ACC112 (cell line): Measurements from ENCODE around the gene C14orf132.

Experiments used
- H2AFZ ChIP-seq: fragments of 200-600 bp; sonication (generic); one replicate; pipeline ENCODE4 v1.6.0; 2017; ENCODE audit warnings: antibody characterized with exemption, low read length; ENCODE audit not compliant: unreplicated experiment
- H3K27ac ChIP-seq: fragments of 200-600 bp; sonication (generic); 2 replicates; pipeline ENCODE4 v1.5.1; 2014; ENCODE audit warnings: low read depth, mild to moderate bottlenecking, antibody characterized with exemption, low read length, moderate library complexity
- H3K27me3 ChIP-seq: fragments of 200-600 bp; sonication (generic); 2 replicates; pipeline ENCODE4 v1.6.1; 2014; ENCODE audit warnings: mild to moderate bottlenecking, antibody characterized with exemption, low read length, moderate library complexity, mixed read lengths; ENCODE audit not compliant: insufficient read depth
- H3K36me3 ChIP-seq: fragments of 200-600 bp; sonication (generic); 2 replicates; pipeline ENCODE4 v1.6.1; 2016; ENCODE audit warnings: mild to moderate bottlenecking, antibody characterized with exemption, low read length, moderate library complexity, mixed read lengths; ENCODE audit not compliant: insufficient read depth
- H3K4me1 ChIP-seq: fragments of 200-600 bp; sonication (generic); one replicate; pipeline ENCODE4 v1.6.1; 2016; ENCODE audit warnings: low read length, mixed read lengths; ENCODE audit not compliant: insufficient read depth, unreplicated experiment, control insufficient read depth
- H3K4me3 ChIP-seq: fragments of 200-600 bp; sonication (generic); 2 replicates; pipeline ENCODE4 v1.5.1; 2014; ENCODE audit warnings: mild to moderate bottlenecking, low read depth, low read length
- H3K79me2 ChIP-seq: fragments of 200-600 bp; sonication (generic); one replicate; pipeline ENCODE4 v1.6.0; 2016; ENCODE audit warnings: low read length; ENCODE audit not compliant: control insufficient read depth, unreplicated experiment, insufficient read depth

C14orf132 gene

GRCh38 chr14:96108911-96109310 lies 69.7 kb downstream of the C14orf132 start:
- Histone ChIP-seq H3K36me3 (no peaks in the 10 kb centered on the region), H3K79me2 (no peaks in the 10 kb centered on the region), H2AFZ (no peak overlapping the region), H3K27me3 (no peaks in the 10 kb centered on the region), H3K4me1 (peaks cover 13% of the 10 kb centered on the region), H3K4me3 (no peak overlapping the region), H3K27ac (no peak overlapping the region)

- Histone ChIP-seq H3K4me1 (peaks cover 7% of the 10 kb centered on the region), H3K36me3 (no peaks in the 10 kb centered on the region), H3K27ac (no peak overlapping the region), H3K4me3 (no peak overlapping the region), H3K27me3 (peaks cover 3% of the 10 kb centered on the region; the same call in 1 of the 2 replicates), H2AFZ (no peak overlapping the region), H3K79me2 (no peaks in the 10 kb centered on the region)
Observed at GRCh38 chr14:96109596-96110355, 70.6 kb downstream of the C14orf132 start.

GRCh38 chr14:96112032-96112431 lies 72.9 kb downstream of the C14orf132 start:
- peaks cover 3% of the 10 kb centered on the region; the same call in 1 of the 2 replicates for H3K27me3 ChIP-seq
- no peaks in the 10 kb centered on the region for H3K79me2 ChIP-seq
- H2AFZ ChIP-seq: no peak overlapping the region
- H3K36me3 ChIP-seq: no peaks in the 10 kb centered on the region
- H3K4me3 ChIP-seq: no peak overlapping the region
- no peak overlapping the region for H3K27ac ChIP-seq
- no peaks in the 10 kb centered on the region for H3K4me1 ChIP-seq

- no peak overlapping the region for H3K4me3 ChIP-seq
Observed at GRCh38 chr14:96114002-96114401, 74.8 kb downstream of the C14orf132 start.

DNA sequence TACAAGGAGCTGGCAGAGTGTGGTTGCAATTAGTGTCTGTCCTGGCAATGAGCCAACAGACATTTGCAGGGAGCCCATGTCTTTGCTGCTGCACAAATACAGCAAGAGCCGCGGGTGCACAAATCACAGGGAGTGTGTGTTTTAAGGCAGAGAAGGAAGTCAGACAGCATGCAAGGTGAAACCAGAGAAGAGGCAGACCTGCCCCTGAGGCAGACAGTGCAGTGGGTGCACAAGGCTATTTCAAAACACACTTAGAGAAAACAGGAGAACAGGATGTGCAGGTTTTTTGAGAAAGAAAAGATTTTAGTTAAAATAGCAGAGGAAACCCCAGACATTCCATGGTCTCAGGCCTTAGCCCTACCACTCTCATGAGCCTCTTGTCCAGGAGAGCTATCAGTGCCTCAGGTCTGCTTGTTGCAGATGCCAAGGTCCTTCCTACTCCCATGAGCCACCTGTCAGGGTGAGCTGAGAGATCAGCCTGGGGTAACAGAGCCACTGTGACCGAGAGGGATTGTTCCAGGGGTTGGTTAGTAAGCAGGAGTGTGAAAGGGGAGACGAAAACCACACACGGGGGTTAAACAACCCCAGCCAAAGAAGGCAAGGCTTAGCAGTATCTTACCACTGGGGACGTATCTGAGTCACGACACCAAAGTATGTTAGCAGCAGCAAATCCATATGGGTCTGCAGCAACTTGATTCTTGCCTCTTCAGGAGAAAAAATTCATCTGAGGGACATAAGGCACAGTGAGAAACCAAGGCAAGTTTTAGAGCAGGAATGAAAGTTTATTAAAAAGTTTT lies 78.1 kb downstream of the C14orf132 start:
- peaks cover 14% of the 10 kb centered on the region for H3K4me1 ChIP-seq
- no peak overlapping the region for H2AFZ ChIP-seq
- H3K27ac ChIP-seq: no peak overlapping the region

More at GRCh38 chr14:96114002-96114401, 74.8 kb downstream of the C14orf132 start:
- no peak overlapping the region for H2AFZ ChIP-seq
- H3K27ac ChIP-seq: no peak overlapping the region
- no peaks in the 10 kb centered on the region for H3K79me2 ChIP-seq
- H3K36me3 ChIP-seq: no peaks in the 10 kb centered on the region
- peaks cover 3% of the 10 kb centered on the region; the same call in 1 of the 2 replicates for H3K27me3 ChIP-seq
- no peaks in the 10 kb centered on the region for H3K4me1 ChIP-seq

GRCh38 chr14:96117960-96118359 lies 78.8 kb downstream of the C14orf132 start:
- H3K4me1 ChIP-seq: peaks cover 20% of the 10 kb centered on the region
- no peak overlapping the region for H3K4me3 ChIP-seq
- no peak overlapping the region for H2AFZ ChIP-seq
- H3K27ac ChIP-seq: no peak overlapping the region
- no peaks in the 10 kb centered on the region for H3K36me3 ChIP-seq
- no peaks in the 10 kb centered on the region for H3K79me2 ChIP-seq
- H3K27me3 ChIP-seq: peaks cover 3% of the 10 kb centered on the region; the same call in 1 of the 2 replicates

More for the DNA sequence above, 78.1 kb downstream of the C14orf132 start:
- Histone ChIP-seq H3K36me3 (no peaks in the 10 kb centered on the region), H3K4me3 (no peak overlapping the region), H3K27me3 (peaks cover 3% of the 10 kb centered on the region; the same call in 1 of the 2 replicates), H3K79me2 (no peaks in the 10 kb centered on the region)

- no peaks in the 10 kb centered on the region for H3K36me3 ChIP-seq
- peaks cover 3% of the 10 kb centered on the region; the same call in 1 of the 2 replicates for H3K27me3 ChIP-seq
- no peak overlapping the region for H3K27ac ChIP-seq
- no peaks in the 10 kb centered on the region for H3K79me2 ChIP-seq
- no peak overlapping the region for H2AFZ ChIP-seq
- H3K4me1 ChIP-seq: peaks cover 25% of the 10 kb centered on the region
- H3K4me3 ChIP-seq: no peak overlapping the region
Observed at GRCh38 chr14:96118391-96118790, 79.2 kb downstream of the C14orf132 start.

- H3K4me3 ChIP-seq: no peak overlapping the region
- H3K27me3 ChIP-seq: no peaks in the 10 kb centered on the region
- no peak overlapping the region for H3K27ac ChIP-seq
- H3K4me1 ChIP-seq: peaks cover 25% of the 10 kb centered on the region
- no peaks in the 10 kb centered on the region for H3K79me2 ChIP-seq
- H3K36me3 ChIP-seq: no peaks in the 10 kb centered on the region
- H2AFZ ChIP-seq: no peak overlapping the region
Observed at GRCh38 chr14:96119947-96120346, 80.8 kb downstream of the C14orf132 start.

- no peaks in the 10 kb centered on the region for H3K27me3 ChIP-seq
- no peaks in the 10 kb centered on the region for H3K36me3 ChIP-seq
- H2AFZ ChIP-seq: no peak overlapping the region
- no peak overlapping the region for H3K27ac ChIP-seq
- H3K79me2 ChIP-seq: no peaks in the 10 kb centered on the region
- H3K4me3 ChIP-seq: no peak overlapping the region
- peaks cover 25% of the 10 kb centered on the region for H3K4me1 ChIP-seq
Observed at GRCh38 chr14:96120392-96120791, 81.2 kb downstream of the C14orf132 start.

- Histone ChIP-seq H3K27ac (no peak overlapping the region), H3K27me3 (no peaks in the 10 kb centered on the region), H3K4me3 (no peak overlapping the region), H3K79me2 (no peaks in the 10 kb centered on the region), H2AFZ (no peak overlapping the region), H3K36me3 (no peaks in the 10 kb centered on the region), H3K4me1 (peaks cover 25% of the 10 kb centered on the region)
Observed at GRCh38 chr14:96120941-96121340, 81.8 kb downstream of the C14orf132 start.
